Measurements from ENCODE around the gene RHNO1.

Gene RHNO1

DNA sequence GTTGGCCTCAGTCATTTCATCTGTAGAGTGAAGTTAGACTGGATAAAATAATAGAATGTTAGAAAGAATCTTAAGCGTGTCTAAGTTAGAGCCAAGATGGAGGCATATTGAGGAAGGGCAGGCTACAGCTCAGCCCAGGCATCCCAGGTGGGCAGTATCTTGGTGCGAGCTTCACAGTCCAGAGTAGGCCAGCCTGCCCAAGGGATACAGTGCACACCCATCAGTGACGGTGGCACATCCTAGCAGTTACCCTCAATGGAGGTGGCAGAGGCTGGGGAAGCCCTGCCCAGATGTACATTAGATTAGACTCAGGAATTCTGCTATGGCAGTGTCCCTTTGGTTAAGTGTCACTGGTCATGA is 35.2 kb downstream of the RHNO1 start:
- no peak for DNase-seq

DNA sequence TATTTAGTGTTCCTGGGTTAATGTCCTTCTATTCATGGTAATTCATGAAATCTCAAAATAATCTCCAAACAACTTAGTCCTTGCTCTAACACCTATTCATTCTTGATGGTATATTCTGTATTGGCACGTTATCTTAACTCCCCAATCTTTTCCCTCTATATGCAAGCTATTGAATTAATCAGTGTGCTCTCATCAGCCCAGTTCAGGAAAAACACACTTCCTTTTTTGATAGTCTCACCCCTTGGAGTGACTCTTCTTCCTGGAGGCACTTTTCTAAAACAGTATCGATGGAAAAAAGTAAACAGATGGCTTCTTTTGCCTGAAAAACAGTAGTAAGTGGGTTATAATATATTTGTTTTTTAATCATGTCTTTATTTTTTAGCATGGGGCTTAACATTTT is 42.2 kb downstream of the RHNO1 start:
- DNase-seq: no peak

DNA sequence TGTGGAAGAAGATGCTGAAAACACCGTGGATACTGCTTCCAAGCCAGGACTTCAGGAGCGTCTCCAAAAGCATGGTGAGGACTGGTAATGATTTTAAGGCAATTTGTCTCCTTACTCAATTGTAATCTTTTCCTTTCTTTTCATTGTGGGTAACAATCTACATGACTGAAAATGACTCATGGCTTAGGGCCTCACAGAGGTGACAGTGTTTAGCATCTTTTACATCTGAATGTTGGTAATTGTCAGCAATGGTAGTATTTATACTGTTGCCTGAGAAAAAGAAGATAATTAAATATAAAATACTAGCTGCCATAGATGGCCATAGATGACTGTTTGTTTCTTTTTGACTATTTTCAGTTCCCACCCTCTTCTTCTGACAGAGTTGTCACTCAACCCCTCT is 45.3 kb downstream of the RHNO1 start:
- no peak for DNase-seq

DNA sequence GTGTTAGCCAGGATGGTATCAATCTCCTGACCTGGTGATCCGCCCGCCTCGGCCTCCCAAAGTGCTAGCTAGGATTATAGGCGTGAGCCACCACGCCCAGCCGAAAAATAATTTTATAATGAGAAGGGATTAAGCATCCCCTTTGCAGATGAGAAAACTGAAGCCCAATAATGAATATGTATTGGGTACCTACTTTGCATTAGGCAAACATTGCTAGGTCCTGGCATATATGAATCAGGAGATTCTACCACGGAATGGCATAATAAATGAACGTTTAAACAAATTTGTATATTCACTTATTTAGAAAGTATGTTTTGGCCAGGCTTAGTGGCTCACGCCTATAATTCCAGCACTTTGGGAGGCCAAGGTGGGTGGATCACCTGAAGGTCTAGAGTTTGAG is 46.0 kb downstream of the RHNO1 start:
- DNase-seq: no peak

DNA sequence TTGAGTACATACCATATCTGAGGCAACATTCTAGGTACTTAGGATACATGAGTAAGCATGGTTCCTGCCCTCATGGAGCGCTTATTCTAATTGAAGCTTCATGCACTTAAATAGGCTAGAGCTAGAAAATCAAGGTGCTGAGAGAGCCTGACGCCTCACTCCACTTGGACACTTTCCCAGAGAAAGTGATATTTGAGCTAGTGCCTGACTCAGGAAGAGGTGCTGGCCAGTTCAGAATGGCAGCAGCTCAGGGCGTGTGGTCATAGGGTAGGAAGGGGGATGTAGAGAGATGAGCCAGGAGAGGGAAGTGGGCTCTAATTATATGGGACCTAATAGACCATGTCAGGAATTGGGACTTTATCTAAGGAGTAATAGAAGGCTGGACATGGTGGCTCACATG is 47.0 kb downstream of the RHNO1 start:
- no peak for DNase-seq

DNA sequence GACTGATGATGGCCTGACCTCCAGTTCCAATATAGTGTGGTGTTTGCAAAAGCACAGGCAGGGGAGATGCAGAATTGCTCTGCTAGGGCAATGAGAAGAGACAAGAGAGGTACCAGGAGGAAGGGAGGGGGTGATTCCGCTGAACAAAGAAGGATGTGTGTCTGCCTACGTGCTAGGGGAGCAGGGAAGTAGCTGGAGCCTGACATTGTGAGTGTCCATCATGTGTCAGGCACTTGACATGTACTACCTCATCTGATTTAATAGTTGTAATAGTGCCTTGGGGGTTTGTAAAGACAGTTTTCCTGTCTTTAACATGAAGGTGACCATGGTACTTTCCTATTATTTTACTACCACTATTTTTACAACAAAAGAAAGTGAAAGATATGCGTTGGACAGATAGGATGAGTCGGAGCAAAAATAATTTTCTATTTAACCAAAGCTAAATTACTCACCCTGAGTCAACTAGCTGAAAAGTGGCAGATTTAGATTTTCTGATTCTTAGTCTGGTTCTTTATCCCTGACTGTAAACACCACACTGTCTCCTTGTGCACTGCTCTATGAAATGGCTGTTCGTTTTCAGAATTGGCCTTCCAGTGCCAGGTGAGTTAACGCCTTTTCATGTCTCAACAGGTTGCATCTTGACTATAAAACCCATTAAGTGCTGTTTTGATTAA is 48.4 kb downstream of the RHNO1 start:
- no peak for DNase-seq

DNA sequence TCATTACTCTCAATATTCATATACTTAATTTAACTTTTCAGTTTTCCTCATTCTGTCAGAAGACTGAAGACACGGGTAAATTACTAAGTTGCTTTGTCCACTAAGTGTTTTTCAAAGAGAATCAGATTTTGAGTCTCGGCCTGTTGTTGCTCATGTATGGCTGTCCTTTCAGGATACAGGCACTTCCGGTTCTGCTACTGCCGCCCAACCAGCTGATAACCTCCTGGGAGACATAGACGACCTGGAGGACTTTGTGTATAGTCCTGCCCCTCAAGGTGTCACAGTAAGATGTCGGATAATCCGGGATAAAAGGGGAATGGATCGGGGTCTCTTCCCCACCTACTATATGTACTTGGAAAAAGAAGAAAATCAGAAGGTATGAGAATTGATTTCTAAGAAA is 53.8 kb downstream of the RHNO1 start:
- DNase-seq: no peak

DNA sequence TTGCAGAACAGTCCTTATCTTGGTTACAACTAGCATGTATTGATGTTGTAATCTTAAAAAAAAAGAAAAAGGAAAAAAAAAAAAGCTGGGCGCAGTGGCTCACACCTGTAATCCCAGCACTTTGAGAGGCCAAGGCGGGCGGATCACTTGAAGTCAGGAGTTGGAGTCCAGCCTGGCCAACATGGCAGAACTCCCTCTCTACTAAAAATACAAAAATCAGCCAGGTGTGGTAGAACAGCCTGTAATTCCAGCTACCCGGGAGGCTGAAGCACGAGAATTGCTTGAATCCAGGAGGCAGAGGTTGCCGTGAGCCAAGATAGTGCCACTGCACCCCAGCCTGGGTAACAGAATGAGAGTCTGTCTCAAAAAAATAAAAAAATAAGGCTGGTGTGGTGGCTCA is 56.6 kb downstream of the RHNO1 start:
- no peak for DNase-seq

DNA sequence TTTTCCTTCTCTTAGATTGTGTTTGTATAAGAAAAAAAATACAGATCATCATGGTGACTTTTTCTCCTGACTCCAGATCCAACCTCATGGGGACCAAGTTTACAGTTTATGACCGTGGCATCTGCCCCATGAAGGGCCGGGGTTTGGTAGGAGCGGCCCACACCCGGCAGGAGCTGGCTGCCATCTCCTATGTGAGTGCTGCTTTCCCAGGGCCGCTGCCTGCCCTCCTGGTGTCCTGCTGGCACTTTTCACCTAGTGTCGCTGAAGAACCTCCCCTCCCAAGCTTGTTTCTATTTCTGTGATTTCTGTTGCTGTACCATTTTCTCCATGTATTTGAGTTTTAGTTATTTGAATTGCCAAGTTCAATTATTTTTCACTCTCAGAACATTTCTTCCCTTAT is 57.3 kb downstream of the RHNO1 start:
- DNase-seq: no peak

DNA sequence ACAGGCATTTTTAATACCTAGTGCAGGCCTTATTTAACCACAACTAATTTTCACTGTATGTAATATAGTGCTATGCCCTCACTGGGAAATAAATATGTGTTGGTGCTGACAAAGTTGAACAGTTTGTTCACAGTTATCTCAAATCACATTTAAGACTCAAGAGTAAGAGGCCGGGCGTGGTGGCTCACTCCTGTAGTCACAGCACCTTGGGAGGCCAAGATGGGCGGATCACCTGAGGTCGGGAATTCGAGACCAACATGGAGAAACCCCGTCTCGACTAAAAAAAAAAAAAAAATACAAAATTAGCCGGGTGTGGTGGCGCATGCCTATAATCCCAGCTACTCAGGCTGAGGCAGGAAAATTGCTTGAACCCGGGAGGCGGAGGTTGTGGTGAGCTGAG is 59.3 kb downstream of the RHNO1 start:
- DNase-seq: no peak

DNA sequence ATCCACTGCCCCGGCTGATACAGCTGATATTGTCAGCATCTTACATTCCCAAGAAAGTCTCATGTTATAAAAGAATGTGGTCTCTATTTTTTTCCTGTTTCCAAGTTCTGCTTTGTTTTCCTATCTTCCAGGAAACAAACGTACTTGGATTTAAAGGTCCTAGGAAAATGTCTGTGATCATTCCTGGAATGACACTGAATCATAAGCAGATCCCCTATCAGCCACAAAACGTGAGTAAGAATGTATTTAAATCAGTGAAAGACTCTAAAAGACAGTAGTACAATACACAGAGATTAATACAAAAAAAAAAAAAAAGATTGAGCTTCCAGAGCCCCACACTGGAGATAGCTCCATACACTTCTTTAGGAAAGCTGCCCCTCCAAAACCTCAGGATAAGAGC is 60.5 kb downstream of the RHNO1 start:
- DNase-seq: no peak

Data from stimulated activated CD4-positive, alpha-beta T cell treated with anti-CD3 and anti-CD28 coated beads, Interleukin-2, amount 100 ng/mL, for 48 hours (primary cell).